PFSK-1 (cell line): ENCODE measurements around the gene ELF3.

ENCODE experiments used
- POLR2AphosphoS5 ChIP-seq: IDR thresholded peaks from 2 replicates; pipeline ENCODE4 v1.6.1; 2012; ENCODE audit warnings: low read depth, mild to moderate bottlenecking, control low read depth, low read length, moderate library complexity
- SIN3A ChIP-seq: IDR thresholded peaks from 2 replicates; pipeline ENCODE4 v1.6.1; 2012; ENCODE audit warnings: mild to moderate bottlenecking, low read length, moderate library complexity, borderline replicate concordance; ENCODE audit not compliant: insufficient read depth

DNA sequence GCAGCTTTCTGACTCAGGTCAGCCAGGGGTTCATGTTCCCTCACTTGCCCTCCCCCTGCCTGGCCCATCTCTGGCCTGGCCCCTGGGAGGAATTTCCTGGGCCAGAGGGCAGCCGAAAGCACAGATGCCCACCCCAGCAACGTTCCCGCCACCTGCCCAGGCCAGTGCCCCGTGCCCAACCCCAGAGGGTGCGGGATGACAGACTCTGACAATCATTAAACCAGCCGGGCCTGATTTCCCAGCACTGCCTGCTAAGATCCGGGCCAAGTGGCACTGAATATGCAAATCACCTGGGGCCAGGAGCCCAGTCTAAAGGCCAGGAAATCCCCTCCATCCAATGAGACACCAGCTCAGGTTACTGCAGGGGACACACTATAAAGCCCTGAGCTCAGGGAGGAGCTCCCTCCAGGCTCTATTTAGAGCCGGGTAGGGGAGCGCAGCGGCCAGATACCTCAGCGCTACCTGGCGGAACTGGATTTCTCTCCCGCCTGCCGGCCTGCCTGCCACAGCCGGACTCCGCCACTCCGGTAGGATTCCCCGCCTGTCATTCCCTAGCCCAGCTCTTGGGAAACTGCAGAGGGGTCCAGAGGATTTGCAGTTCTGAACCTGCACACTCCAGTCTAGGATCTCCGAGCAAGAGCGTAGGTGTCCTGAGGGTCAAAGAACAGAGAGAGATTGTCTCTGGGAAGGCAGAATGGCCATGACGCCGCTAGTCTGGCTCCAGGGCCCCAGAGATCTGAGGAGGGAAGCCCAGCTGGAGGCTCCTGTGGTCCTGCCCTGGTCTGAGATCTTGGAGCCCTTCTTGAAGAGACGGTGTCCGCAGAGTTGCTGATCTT lies at the start of gene ELF3:
- TF ChIP-seq POLR2AphosphoS5: no peak
- TF ChIP-seq SIN3A: no peak
